Left cardiac atrium (tissue), 4 donors: ENCODE data around the gene TBC1D8. TPM values are rescaled to one million over a fixed set of nuclear protein-coding genes. Genes with fewer than 3 reads are reported as not detected.

Experiments used
- ATAC-seq, 2 donors: fragments of 200-7000 bp; cut with Tn5 transposase; one replicate each; pipeline ENCODE4 v1.9.1; 2020; ENCODE audit warnings: mild to moderate bottlenecking in 2 of 2, moderate library complexity in 2 of 2
- DNase-seq: peaks from one replicate; pipeline ENCODE4 v3.0.0-alpha.2; 2020
- intact Hi-C, 2 donors: fragments of 100-400 bp; cut with DNase I; formaldehyde crosslinking; loops; one replicate each; pipeline versions ENCODE4 v1.14.1 to v1.15.1; 2022 to 2023
- total RNA-seq, 2 donors: library from RNA; stranded (reverse); fragmentation: NEBNext Ultra II Directional; extraction: Animal tissue kit (Norgen Biotek cat#: 25700); gene quantifications; one replicate each; pipeline ENCODE4 v1.2.1, GENCODE V29; 2021
- donor health status: DM: no; HTN: yes; CAD: no.
- donor health status: DM: no; HTN: yes; CAD: no; lungs with severe emphysema.
- donor health status: DM: yes; HTN: yes; CAD: no.
- donor health status: Dilated cardiomyopathy.

Gene TBC1D8
- total RNA-seq, 2 donors from 2014 or later = 33.4 to 41.2 TPM

DNA sequence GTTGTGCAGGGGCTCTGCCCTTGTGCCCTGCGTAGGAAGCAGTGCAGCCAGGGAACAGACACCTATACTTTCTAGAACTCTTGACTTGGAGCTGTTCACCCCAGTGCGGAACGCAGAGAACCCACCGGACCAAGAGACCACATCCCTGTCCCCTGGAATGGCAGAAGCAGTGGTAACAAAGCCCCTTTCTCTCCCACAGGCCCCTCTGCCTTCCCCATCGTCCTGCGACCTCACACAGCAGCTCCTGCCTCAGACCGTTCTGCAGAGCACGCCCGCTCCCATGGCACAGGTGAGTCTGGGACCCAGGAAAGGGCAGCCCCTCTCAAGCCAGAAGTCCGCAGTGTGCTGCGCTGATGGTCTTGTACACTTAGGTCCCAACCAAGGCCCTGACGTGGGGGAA is 173.7 kb downstream of the TBC1D8 start:
- DNase-seq = no peak
- intact Hi-C loops = no loop called here
- no peak for ATAC-seq

DNA sequence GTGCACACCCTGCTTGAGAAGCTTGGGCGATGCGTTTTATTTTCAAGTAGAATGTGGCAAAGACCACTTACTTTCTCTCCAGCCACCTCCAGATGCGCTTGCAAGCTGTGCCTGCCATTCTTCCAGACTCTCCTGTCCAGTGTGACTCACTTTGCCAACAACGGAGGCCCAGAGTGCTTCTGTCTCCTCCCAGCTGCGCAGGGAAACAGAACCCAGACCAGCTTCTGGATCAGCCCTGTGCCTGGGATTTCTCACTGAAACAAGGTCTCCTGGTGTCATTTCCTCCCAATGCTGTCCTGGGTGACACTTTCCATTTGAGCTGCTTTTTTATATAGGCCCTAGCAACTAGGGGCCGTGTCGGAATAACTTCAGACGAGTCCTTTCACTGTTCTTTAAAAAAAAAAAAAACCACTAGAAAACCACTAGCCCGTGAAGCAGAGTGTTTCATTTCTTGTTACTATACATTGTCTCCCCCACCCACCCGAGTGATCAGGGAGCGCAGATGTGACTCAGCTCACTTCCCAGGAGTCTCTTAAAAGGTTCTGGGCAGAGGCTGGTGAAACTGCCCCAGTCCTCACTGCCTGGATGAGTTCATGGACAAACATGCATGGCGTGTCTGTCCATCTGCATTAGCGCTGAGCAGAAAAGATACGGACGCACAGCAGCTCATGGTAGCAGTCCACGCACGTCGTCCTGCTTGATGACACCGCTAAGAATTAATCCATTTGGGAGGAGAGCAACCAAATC is 174.4 kb downstream of the TBC1D8 start:
- intact Hi-C loops = no loop called here
- DNase-seq (no peak), ATAC-seq (no peak)

DNA sequence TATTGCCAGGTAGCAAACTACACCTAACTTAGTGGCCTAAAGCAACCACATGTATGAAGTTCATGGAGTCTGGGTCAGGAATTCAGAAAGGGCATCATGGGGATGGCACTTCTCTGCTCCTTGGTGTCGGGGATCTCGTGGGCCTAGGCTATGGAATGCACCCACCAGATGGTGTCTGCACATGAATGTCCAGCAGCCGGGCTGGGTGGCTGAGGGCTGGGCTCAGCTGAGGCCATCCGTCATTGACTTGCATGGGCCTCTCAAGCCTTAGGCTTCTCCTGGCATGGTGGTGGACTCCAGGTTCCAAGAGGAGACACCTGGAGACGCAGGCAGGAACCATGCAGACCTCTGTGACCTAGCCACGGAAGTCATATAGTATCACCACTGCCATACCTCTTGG is 175.1 kb downstream of the TBC1D8 start:
- intact Hi-C loops = no loop called here
- DNase-seq (no peak), ATAC-seq (no peak)

DNA sequence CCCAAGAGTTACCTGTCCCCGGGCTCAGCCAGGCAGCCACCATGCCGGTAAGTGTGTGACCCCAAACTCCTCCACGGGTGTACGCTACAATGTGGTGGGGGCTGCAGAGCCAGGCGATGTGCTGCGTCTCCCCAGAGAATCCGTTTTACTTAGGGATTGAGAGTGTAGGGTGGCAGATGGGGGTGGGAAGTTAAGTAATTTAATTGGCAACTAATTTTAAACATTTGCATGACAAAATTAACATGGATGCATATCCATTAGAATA is 175.7 kb downstream of the TBC1D8 start:
- ATAC-seq (no peak), DNase-seq (no peak)
- intact Hi-C loops = no loop called here

DNA sequence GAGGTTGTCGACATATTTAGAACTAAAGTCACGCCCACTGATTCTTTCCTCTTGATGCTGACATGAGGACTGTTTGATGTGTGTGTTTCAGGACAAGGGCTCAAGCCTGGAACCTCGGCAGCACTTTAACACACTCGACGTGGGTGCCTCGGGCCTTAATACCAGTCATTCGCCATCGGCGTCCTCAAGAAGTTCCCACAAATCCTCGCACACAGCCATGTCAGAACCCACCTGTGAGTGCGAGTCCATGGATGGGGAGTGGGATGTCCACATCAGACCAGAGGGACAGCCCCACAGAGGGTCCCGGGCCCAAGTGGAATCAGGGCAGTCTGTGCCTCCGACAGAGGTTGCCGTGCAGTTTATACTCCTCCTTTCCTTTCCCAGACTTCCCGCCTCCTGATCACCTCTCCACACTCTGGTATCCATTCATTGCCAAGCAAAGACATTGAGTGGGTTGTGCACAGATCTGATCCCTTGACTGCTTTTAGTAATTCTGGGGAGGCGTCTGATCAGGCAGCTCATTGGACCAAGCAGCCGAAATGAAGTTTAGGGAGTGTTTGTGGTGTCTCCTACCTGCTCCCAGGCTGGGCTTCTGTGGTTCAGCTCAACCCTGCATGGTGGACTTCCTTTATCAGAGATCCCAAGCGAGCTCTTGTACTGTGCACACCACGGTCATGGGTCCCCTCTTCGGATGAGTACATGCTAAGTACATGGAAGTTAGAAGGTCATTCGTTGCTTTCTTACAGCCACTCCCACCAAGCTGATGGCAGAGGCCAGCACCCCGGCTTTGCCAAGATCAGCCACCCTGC is 176.3 kb downstream of the TBC1D8 start:
- DNase-seq (no peak), ATAC-seq (no peak)
- intact Hi-C loops = no loop called here

DNA sequence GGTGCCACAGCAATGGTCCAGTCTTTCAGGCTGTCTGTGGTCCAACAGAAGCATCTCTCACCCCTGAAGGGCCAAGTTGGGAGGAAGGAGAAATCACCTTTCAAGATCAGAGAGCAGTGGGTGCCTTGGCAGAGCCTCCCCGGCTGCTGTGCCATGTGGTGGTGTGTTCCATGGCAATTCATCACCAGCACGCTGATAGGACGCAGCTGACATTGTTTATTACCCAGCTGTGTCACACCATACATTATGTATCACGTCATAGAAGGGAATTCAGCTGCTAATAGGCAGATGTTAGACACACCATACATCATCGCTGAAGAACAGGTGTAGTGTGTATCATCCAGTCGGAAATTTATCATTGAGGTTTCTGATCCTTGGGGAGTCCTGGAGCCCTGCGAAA is 178.7 kb downstream of the TBC1D8 start:
- ATAC-seq (no peak), DNase-seq (no peak)
- intact Hi-C loops = no loop called here

DNA sequence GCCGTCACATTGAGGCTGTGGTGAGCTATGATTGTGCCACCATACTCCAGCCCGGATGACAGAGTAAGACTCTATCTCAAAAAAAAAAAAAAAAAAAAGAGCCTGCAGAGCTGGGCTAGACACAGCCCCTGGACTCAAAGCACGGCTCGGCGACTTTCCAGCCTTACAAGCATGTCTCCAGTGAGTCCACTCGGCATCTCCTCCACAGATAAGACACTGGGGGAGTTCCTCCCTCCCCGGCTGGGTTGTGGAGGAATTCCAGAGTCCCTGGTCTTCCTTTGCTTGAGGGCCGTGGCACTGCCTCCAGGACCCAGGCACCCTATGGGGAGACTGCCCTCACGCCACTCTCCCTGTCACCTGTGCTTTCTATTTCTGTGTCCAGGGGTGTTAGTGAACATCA is 180.0 kb downstream of the TBC1D8 start:
- ATAC-seq (peak in 1 of 2 donors; percentile 29), DNase-seq (peak; percentile 36)

DNA sequence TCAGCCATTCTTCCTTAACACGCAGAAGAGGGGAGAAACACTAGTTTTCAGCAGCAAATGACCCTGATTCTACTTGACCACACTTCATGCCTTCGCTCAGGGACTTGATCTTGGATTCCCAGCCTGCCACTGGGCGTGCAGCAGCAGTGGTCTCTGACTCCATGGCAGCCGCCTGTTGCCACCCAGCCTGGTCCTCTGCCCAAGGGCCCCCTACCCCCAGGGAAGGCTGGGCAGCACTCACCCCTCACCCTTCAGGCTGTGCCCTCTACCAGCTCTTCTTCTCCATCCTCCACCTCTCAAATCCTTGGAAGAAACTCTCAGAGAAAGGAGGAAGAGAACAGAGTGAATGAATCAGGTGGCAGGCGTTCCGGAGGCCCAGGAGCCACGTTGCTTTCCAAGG is 181.2 kb downstream of the TBC1D8 start:
- intact Hi-C loops = no loop called here
- ATAC-seq (no peak), DNase-seq (no peak)

More for the DNA sequence above, 180.0 kb downstream of the TBC1D8 start:
- intact Hi-C loops = no loop called here

DNA sequence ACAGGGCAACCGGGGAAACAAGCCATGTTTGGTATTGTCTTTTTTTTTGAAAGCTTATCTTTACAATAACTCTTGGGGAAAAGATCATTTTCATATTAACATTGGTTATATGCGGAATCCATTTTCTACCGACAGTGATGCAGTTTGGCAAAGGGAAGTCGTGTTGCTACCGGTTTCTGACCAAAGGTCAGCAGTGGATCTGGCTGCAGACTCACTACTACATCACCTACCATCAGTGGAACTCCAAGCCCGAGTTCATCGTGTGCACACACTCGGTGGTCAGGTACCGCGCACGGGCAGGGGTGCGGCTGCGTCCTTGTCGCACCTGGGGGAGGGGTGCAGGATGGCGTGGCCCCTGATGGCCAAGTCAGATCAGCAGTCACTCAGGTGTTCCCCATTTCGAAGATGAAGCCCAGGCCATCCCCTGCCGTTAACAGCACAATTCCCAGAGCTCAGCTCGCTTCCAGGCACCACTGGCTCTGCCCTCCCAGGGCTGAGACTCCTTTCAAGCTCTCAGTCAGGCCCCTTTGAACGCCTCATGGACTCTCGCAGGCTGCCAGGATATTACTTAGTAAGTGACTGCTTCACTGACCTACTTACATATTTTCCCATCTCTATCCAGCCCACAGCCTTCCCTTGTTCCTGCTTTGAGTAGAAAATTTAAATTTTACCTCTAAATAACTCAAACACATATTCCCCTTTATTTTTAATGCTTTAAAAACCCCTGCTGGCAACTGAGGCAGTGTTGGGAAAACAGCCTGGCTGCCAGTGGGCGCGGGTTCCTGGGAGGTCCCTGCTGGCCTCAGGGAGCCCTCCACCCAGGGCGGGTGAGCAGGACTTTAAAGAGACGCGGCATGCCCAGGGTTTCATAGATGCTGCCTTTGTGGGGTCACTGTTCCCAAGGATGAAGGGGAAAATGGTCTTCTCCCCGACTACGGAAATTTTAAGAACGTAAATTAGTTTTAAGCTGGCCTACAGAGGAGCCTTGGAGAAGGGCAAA is 182.7 kb downstream of the TBC1D8 start:
- DNase-seq (no peak), ATAC-seq (no peak)

DNA sequence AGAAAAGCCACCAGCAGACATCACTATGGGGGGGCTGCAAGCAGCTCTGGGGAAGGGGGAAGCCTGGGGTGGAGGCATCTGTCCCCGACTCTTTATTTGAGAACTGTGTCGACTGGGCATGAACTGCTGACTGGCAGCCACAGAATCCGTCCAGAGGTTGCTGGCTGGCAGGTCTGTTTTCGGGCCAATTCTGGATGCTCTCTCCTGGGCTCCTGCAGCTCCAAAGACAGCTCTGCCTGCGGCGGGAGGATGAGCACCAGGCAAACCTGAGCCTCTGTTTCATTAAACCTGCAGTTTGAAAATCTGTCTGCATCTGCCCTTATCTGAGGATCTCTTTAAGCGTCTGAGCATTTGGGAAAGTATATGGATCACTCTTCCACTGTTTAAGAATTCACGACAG is 183.5 kb downstream of the TBC1D8 start:
- intact Hi-C loops = no loop called here
- DNase-seq (no peak), ATAC-seq (no peak)

More for the DNA sequence above, 182.7 kb downstream of the TBC1D8 start:
- intact Hi-C loops = no loop called here

DNA sequence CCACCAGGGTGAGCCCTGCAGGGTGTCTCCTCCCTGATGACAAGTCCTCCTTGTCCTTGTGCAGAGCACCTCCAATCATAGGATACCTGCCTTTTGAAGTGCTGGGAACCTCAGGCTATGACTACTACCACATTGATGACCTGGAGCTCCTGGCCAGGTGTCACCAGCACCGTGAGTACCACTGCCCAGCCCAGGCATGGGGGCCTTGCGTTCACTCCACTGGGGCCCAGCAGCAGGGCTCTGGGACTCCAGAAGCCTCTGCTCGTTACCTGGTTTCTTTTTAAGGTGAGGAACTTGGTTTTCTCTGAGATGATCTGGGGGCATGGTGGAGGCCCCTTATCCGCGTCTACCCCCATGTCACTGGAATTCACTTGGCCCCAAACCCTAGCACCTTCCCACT is 185.6 kb downstream of the TBC1D8 start:
- intact Hi-C loops = no loop called here
- ATAC-seq = no peak
- DNase-seq = no peak

DNA sequence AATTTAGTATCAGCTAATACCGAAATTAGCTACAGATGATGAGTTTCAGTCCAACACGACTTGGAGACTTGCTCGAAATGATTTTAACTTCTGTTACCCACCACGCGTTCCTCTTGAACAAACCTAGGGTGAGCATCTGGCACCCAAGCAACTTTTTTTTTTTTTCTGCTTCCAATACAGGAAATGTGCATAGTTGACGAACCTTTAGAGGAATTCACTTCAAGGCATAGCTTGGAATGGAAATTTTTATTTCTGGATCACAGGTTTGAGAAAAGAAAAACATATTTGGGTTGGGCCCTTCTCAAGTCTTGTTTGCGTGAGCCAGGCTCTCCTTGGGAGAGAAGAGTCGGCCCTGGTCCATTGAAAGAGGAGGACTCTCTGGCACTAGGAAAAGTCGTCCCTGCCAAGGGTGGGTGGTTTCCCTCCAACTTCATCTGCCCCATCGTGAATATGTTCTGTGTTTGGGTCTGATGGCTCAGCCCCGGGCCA is 186.5 kb downstream of the TBC1D8 start:
- peak in 1 of 2 donors; percentile 53 for ATAC-seq
- DNase-seq = no peak
- intact Hi-C loops = no loop called here

DNA sequence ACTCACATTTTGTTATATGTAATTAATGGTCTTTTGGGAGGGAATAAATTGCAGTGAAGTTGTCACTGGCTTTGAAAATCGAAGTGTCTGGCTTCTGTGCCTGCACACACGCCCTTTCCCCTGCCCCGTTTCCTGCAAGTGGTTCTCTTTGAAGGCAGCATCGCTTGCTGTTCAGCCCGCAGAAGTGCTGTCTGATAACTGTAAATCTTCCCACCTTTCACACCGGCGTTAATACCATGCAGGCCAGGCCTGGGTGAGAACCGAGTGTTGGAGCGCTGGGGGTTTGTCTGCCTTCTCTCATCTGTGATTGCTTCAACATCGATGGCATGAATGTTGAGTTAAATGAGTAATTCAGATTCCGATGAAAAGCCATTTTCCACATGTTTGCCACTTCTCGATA is 187.0 kb downstream of the TBC1D8 start:
- ATAC-seq = no peak
- intact Hi-C loops = no loop called here
- DNase-seq = no peak

DNA sequence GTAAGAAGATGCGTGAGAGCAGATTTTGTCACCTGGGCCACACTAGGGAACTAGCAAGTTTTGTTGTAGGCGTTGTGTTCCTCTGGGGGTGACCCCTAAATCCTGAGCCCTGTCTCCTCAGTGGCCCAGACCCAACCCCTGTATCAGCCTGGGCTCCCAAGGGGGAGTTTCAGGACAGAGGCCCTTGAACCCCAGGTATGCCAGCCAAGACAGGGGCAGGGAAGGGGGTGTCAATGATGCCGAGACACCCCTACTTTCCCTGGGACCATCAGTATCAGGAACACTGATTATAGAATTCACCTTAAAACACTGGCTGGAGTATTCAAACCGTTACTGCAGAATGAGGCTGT is 188.2 kb downstream of the TBC1D8 start:
- ATAC-seq = no peak
- intact Hi-C loops = no loop called here
- no peak for DNase-seq

DNA sequence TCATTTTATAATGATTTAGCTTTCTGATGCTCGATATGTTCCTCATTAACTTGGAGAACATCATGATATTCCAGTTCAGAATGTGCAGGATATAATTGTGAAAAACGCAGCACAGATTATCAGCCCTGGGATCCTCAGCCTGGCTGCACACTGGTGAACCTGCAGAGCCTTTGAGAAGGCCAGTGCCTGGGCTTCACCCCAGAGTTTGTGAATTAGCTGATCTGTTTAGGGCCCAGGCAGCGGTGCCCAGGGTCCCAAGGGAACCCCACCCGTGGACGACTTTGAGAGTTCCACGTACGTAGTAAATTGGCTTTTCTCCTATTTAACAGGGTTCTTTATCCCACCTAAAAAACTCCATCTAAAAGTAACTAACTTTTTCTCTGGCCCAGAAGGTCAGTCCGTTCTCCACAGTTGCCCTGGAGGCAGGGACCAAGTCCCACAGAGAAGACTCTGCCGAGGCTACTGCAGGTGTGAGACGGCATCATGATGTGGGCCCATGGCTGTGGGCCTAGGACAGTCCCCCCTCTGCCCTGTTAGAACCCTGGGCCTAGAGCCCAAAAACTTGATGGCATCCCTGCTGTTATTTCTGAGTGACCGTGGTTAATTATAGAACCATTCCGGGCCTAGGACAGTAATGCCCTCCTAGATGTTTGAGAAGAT is 188.7 kb downstream of the TBC1D8 start:
- intact Hi-C loops = no loop called here
- ATAC-seq = no peak
- DNase-seq = no peak

DNA sequence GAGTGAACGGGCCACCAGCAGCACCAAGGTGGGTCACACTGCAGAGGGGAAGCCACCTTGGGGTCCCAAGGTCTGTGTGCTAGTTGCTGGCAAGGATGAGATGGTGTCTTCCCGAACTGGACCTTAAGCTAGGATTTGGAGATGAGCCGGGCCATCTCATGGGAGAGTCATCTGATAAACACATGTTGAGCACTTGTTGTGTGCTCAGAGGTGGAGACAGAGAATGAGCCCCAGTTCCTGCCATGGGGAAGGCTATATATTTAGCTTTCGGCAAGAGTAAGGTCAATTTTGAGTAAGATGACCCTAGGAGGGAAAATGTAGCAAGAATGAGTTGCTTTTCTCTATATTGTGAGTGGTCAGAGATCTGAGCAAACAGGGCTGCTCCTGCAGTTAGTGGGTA is 190.5 kb downstream of the TBC1D8 start:
- no peak for ATAC-seq
- DNase-seq = no peak
- intact Hi-C loops = no loop called here

DNA sequence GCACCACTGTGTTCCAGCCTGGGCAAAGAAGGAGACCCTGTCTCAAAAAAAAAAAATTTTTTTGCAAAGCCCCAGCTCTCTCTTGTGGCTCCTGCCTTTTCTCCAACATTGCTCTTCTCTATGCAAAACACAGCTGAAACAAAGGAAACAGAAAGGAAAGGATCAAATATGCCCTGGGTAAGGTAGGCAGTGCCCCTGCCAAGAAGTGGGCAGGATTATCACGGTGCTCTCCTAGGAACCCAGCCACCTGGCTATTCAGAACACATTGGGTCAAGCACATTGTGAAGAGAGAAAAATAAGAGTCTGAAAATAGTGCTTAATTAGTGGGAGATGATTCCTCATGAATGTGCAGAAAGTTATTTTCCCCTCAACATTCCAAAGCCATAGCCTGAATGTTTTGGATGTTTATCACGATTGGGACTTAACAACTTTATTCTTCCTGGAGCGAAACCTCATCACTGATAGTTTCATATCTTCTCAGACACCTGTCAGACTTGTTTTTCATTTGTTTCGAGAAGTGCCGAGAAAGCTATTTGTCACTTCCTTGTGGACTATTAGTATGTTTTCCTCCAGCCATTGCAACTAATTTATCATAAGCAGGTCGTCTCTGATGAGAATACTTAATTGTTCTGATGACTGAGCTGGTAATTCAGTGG is 191.8 kb downstream of the TBC1D8 start:
- DNase-seq (no peak), ATAC-seq (no peak)
- intact Hi-C loops = no loop called here

DNA sequence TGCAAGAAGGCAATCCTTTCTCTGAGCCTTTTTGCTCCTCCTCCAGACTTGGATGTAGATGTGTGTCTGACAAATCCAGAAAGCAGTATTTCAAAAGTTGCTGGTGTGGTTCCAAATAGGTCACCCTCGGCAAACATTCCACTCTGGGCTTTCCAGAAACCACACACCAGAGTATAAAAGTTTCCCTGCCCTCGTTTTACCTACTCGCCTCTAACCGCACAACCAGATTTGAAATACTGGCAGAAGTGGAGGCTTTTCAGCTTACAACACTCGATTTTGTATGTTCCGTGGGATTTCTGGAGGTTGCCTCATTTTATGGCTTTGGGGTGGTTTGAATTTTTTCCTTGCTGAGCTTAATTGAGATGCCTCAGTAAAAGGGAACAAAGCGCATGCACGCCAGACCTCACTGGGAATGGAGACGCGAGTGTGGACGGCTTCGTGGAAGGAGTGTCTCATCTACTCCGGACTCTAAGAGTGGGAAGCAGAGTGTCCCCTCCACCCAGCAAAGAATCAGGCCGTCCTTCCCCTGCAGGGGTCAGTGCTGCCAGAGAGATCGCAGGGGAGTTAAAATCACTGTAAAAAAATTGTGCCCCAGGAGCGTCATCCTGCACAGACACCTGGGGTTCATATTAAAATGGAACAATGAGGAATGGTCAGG is 193.1 kb downstream of the TBC1D8 start:
- ATAC-seq (peak; percentile 81 to 91), DNase-seq (peak; percentile 34)
- intact Hi-C loops = no loop called here
